ENCODE data around the gene FRS2. TPM values are rescaled to one million over a fixed set of nuclear protein-coding genes. Genes with fewer than 3 reads are reported as not detected.

FRS2 gene
- total RNA-seq, 4 donors from 2014 or later: 39.9 to 70.6 (median 59.1) TPM

GRCh38 chr12:69479675-69480074 lies 9.5 kb downstream of the FRS2 start:
- Histone ChIP-seq H3K4me1 (peaks cover 11 to 77% (median 12%) of the 10 kb centered on the region in 3 donors), H3K36me3 (no peaks in the 10 kb centered on the region), H3K27me3 (no peaks in the 10 kb centered on the region), H3K9me3 (no peaks in the 10 kb centered on the region), H3K27ac (no peak overlapping the region), H3K4me3 (no peak overlapping the region)
- TF ChIP-seq POLR2A (IDR thresholded peaks at IDR 0.05) (no peak), POLR2AphosphoS5 (IDR thresholded peaks at IDR 0.05) (no peak), EP300 (IDR thresholded peaks at IDR 0.05) (no peak)
- TF ChIP-seq, protein P1, sequence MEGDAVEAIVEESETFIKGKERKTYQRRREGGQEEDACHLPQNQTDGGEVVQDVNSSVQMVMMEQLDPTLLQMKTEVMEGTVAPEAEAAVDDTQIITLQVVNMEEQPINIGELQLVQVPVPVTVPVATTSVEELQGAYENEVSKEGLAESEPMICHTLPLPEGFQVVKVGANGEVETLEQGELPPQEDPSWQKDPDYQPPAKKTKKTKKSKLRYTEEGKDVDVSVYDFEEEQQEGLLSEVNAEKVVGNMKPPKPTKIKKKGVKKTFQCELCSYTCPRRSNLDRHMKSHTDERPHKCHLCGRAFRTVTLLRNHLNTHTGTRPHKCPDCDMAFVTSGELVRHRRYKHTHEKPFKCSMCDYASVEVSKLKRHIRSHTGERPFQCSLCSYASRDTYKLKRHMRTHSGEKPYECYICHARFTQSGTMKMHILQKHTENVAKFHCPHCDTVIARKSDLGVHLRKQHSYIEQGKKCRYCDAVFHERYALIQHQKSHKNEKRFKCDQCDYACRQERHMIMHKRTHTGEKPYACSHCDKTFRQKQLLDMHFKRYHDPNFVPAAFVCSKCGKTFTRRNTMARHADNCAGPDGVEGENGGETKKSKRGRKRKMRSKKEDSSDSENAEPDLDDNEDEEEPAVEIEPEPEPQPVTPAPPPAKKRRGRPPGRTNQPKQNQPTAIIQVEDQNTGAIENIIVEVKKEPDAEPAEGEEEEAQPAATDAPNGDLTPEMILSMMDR (IDR thresholded peaks at IDR 0.05): no peak
- ATAC-seq: no peak
- 93 to 95% methylated on average over 2 of the region's 2 CpGs for WGBS, 2 donors (ENCODE audit: low coverage in 1 of 2)

DNA sequence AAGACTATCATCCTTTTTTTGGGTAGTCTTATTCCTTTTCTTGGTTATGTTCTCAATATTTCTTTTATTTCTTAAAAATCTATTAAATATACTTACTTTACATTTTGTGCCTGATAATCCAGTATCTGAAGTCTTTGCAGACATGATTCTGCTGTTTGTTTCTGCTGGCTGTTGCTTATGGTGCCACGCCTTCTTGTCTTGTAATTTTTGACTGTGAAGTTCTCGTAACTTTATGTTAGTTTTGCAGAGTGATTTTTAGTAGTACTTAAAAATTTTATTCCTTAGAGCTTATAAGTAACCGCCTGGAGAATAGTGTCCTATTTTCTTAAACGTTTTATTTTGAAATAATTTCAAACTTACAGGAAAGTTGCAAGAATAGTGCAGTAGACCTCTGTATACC lies 10.5 kb downstream of the FRS2 start:
- no peak for TF ChIP-seq POLR2A (IDR thresholded peaks at IDR 0.05)
- TF ChIP-seq, protein P1 (IDR thresholded peaks at IDR 0.05): no peak
- TF ChIP-seq EP300 (IDR thresholded peaks at IDR 0.05): no peak
- peaks cover 6 to 68% (median 11%) of the 10 kb centered on the region in 3 donors for H3K4me1 ChIP-seq
- no peaks in the 10 kb centered on the region for H3K36me3 ChIP-seq
- no peaks in the 10 kb centered on the region for H3K27me3 ChIP-seq
- no peak overlapping the region for H3K4me3 ChIP-seq
- 92 to 93% methylated on average over 4 of the region's 4 CpGs for WGBS, 2 donors (ENCODE audit: low coverage in 1 of 2)
- no peak for ATAC-seq
- H3K9me3 ChIP-seq: no peaks in the 10 kb centered on the region
- H3K27ac ChIP-seq: no peak overlapping the region

GRCh38 chr12:69481133-69481532 lies 10.9 kb downstream of the FRS2 start:
- no peak for ATAC-seq

GRCh38 chr12:69483700-69484099 lies 13.5 kb downstream of the FRS2 start:
- H3K4me3 ChIP-seq: no peak overlapping the region
- peaks cover 0 to 14% of the 10 kb centered on the region in 2 donors for H3K36me3 ChIP-seq
- no peak overlapping the region for H3K27ac ChIP-seq
- H3K27me3 ChIP-seq: no peaks in the 10 kb centered on the region
- WGBS, 2 donors (ENCODE audit: low coverage in 1 of 2): 100% methylated on average over 1 of the region's 1 CpG
- TF ChIP-seq POLR2AphosphoS5 (IDR thresholded peaks at IDR 0.05): no peak
- TF ChIP-seq, protein P1 (IDR thresholded peaks at IDR 0.05): no peak
- no peak for TF ChIP-seq EP300 (IDR thresholded peaks at IDR 0.05)
- no peak for TF ChIP-seq POLR2A (IDR thresholded peaks at IDR 0.05)
- H3K9me3 ChIP-seq: peaks cover 0 to 10% (median 0%) of the 10 kb centered on the region in 3 donors
- peaks cover 5 to 47% (median 6%) of the 10 kb centered on the region in 3 donors for H3K4me1 ChIP-seq
- ATAC-seq: no peak

More at GRCh38 chr12:69481133-69481532, 10.9 kb downstream of the FRS2 start:
- H3K27me3 ChIP-seq: no peaks in the 10 kb centered on the region
- no peak overlapping the region for H3K4me3 ChIP-seq
- no peak overlapping the region for H3K27ac ChIP-seq
- H3K4me1 ChIP-seq: peaks cover 5 to 64% (median 8%) of the 10 kb centered on the region in 3 donors
- H3K9me3 ChIP-seq: no peaks in the 10 kb centered on the region
- TF ChIP-seq POLR2A (IDR thresholded peaks at IDR 0.05): no peak
- no peak for TF ChIP-seq EP300 (IDR thresholded peaks at IDR 0.05)
- TF ChIP-seq POLR2AphosphoS5 (IDR thresholded peaks at IDR 0.05): no peak
- TF ChIP-seq, protein P1 (IDR thresholded peaks at IDR 0.05): no peak
- H3K36me3 ChIP-seq: no peaks in the 10 kb centered on the region

GRCh38 chr12:69484428-69484827 lies 14.2 kb downstream of the FRS2 start:
- no peak overlapping the region for H3K27ac ChIP-seq
- no peak for ATAC-seq
- 14 to 15% methylated on average over 2 of the region's 2 CpGs for WGBS, 2 donors (ENCODE audit: low coverage in 1 of 2)
- TF ChIP-seq, protein P1 (IDR thresholded peaks at IDR 0.05): no peak
- TF ChIP-seq POLR2AphosphoS5 (IDR thresholded peaks at IDR 0.05) (no peak), POLR2A (IDR thresholded peaks at IDR 0.05) (no peak), EP300 (IDR thresholded peaks at IDR 0.05) (no peak)
- peaks cover 0 to 14% of the 10 kb centered on the region in 2 donors for H3K36me3 ChIP-seq
- peaks cover 0 to 10% (median 0%) of the 10 kb centered on the region in 3 donors for H3K9me3 ChIP-seq
- H3K27me3 ChIP-seq: no peaks in the 10 kb centered on the region
- H3K4me3 ChIP-seq: no peak overlapping the region
- H3K4me1 ChIP-seq: peaks cover 5 to 39% (median 6%) of the 10 kb centered on the region in 3 donors

All from gastroesophageal sphincter (tissue), 4 donors.